IPS-18a (cell line): ENCODE data around the gene BMP8B.
"Not testable (repeated sequence)": the region's sequence is repeated elsewhere in the genome, so short reads cannot be mapped to it uniquely, and the experiment has no call there.

Source experiments
- H3K27ac ChIP-seq: one replicate; pipeline ENCODE4 v1.5.1; 2013; ENCODE audit warnings: low read length
- H3K27me3 ChIP-seq: one replicate; pipeline ENCODE4 v1.6.1; 2013; ENCODE audit warnings: mild to moderate bottlenecking, low read length; ENCODE audit not compliant: control insufficient read depth, insufficient read depth
- H3K36me3 ChIP-seq: one replicate; pipeline ENCODE4 v1.6.1; 2013; ENCODE audit warnings: low read depth, low read length; ENCODE audit not compliant: control insufficient read depth
- H3K4me1 ChIP-seq: one replicate; pipeline ENCODE4 v1.6.1; 2013; ENCODE audit warnings: low read depth, low read length; ENCODE audit not compliant: control insufficient read depth
- H3K4me3 ChIP-seq: one replicate; pipeline ENCODE4 v1.5.1; 2013; ENCODE audit warnings: low read length
- H3K9ac ChIP-seq: one replicate; pipeline ENCODE4 v1.6.1; 2013; ENCODE audit warnings: mild to moderate bottlenecking, low read length, moderate library complexity
- H3K9me3 ChIP-seq: one replicate; pipeline ENCODE4 v1.6.1; 2013; ENCODE audit warnings: low read depth, low read length; ENCODE audit not compliant: control insufficient read depth

BMP8B gene

DNA sequence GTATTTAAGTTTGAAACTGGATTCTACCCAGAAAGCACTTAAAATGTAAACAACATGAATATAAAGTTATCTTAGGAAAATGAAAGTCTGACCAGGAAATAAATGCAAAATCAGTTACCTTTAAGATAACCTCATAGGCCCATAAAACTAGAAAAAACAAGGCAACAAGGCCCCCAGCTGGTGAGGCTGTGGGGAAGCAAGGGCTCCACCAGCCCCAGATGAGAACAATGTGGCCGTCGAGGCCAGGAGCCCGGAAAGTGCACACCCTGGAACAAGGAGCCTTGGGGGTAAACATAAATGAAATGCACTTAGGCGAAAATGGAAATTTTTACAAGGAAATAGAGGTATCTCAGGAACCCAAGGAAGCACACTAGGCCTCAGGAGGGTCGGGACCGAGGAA is 37.9 kb upstream of the BMP8B start:
- Histone ChIP-seq H3K27me3 (no peaks in the 10 kb centered on the region), H3K4me3 (no peak overlapping the region), H3K9ac (no peak overlapping the region), H3K9me3 (no peaks in the 10 kb centered on the region), H3K4me1 (no peaks in the 10 kb centered on the region), H3K36me3 (no peaks in the 10 kb centered on the region), H3K27ac (no peak overlapping the region)

DNA sequence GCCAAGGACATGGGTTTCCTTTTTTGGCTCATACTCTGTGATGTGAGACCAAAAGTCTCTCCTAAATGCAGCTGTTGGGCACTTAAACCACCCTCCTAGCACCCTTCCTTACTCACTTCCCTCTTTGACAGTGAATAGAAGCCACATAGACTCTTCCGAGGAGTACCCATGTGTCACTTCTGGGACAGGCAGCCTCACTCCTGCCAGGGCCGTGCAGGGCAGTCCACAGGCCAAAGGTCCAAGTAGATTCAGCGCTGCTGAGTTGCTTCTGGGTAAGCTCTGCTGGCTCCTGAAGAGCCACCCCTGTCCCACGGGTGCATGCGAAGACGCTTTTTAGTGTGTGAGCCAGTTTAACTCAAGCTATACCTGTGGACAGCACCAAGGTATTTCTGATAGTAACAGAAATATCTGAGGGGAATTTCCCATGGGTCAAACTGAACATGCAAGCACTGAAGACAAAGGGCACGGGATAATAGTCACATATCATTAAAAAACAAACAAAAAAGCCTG is 36.8 kb upstream of the BMP8B start:
- Histone ChIP-seq H3K27ac (no peak overlapping the region), H3K9me3 (no peaks in the 10 kb centered on the region)

GRCh38 chr1:39823450-39823849 is 34.8 kb upstream of the BMP8B start:
- not testable (repeated sequence) for H3K27ac ChIP-seq, H3K27me3 ChIP-seq, H3K4me3 ChIP-seq, H3K9me3 ChIP-seq, H3K9ac ChIP-seq, H3K4me1 ChIP-seq, H3K36me3 ChIP-seq

More for the DNA sequence above, 36.8 kb upstream of the BMP8B start:
- Histone ChIP-seq H3K36me3 (no peaks in the 10 kb centered on the region), H3K4me3 (no peak overlapping the region), H3K9ac (no peak overlapping the region), H3K27me3 (no peaks in the 10 kb centered on the region), H3K4me1 (no peaks in the 10 kb centered on the region)

- H3K9ac ChIP-seq, result no peak overlapping the region
Measured at GRCh38 chr1:39822146-39822545, 33.5 kb upstream of the BMP8B start.

DNA sequence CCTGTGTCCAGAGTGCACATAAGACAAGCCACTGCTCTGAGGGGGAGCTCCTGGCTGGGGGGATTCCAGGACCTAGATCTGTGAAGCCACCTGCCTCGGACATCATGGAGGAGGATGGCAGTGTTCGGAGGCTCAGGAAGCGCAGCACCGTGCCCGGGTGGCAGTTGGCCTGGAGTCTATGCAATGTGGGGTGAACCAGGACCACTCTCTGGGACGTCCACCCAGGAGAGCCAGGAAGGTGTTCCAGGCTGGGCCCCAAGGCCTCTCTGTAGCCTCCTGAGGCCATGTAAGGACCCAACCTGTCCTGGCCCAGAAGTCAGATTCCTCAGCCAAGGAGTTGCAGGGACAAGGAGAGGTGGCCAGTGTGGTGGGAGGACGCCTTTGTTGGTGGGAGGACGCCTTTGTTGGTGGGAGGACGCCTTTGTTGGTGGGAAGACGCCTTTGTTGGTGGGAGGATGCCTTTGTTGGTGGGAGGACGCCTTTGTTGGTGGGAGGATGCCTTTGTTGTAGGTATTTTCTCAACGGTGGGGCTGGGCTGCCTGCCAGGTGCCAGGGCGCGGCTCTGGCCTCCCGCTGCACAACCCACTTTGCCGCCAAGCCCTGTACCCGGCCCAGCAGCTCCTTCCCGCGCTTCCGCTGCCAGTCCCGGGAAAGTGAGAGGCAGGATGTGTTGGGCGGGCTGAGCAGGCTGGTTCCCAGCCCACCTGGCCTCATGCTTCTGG is 30.6 kb upstream of the BMP8B start:
- Histone ChIP-seq H3K27ac (no peak overlapping the region), H3K27me3 (no peaks in the 10 kb centered on the region), H3K9ac (no peak overlapping the region), H3K4me3 (no peak overlapping the region), H3K4me1 (no peaks in the 10 kb centered on the region), H3K9me3 (no peaks in the 10 kb centered on the region), H3K36me3 (no peaks in the 10 kb centered on the region)

More at GRCh38 chr1:39822146-39822545, 33.5 kb upstream of the BMP8B start:
- Histone ChIP-seq H3K9me3 (no peaks in the 10 kb centered on the region), H3K27ac (no peak overlapping the region), H3K27me3 (no peaks in the 10 kb centered on the region), H3K4me3 (no peak overlapping the region), H3K4me1 (no peaks in the 10 kb centered on the region), H3K36me3 (no peaks in the 10 kb centered on the region)

- Histone ChIP-seq H3K4me3 (no peak overlapping the region), H3K27ac (no peak overlapping the region), H3K4me1 (no peaks in the 10 kb centered on the region), H3K9ac (no peak overlapping the region), H3K36me3 (no peaks in the 10 kb centered on the region), H3K27me3 (no peaks in the 10 kb centered on the region), H3K9me3 (no peaks in the 10 kb centered on the region)
Measured at GRCh38 chr1:39818482-39818881, 29.8 kb upstream of the BMP8B start.

DNA sequence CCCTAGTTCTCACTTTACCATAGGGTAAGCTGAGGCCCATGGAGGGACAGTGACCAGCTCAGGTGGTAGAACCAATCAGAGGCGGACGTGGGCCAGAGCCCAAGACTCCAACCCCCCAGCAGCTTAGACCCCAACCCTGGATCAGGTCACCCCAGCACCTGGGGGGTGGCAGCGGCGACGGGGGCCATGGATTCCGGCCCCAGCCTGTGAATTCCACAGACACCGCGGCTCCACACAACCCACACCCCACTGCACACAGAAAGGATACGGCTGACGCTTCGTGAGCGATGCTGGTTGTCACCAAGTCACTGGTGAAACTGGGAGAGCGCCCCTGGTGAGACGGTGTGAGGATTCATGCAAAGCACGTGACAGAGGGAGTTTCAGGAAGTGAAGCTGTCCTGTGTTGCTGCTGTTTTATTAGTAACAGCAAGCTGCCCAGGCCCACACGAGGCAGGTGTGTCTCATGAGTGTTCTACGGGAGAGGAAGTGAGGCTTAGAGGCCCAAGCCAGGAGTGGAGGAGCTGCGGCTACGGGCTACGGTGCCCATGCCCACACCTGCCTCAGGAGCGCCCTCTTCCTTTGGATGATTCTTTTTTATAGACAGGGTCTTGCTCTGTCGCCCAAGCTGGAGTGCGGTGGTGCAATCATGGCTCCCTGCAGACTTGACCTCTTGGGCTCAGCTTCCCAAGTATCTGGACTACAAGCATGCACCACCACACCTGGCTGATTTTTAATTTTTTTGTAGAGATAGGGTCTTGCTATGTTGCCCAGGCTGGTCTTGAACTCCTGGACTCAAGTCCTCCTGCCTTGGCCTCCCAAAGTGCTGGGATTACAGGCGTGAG is 28.6 kb upstream of the BMP8B start:
- not testable (repeated sequence) for H3K36me3 ChIP-seq, H3K4me1 ChIP-seq, H3K4me3 ChIP-seq, H3K27me3 ChIP-seq, H3K27ac ChIP-seq, H3K9me3 ChIP-seq, H3K9ac ChIP-seq

DNA sequence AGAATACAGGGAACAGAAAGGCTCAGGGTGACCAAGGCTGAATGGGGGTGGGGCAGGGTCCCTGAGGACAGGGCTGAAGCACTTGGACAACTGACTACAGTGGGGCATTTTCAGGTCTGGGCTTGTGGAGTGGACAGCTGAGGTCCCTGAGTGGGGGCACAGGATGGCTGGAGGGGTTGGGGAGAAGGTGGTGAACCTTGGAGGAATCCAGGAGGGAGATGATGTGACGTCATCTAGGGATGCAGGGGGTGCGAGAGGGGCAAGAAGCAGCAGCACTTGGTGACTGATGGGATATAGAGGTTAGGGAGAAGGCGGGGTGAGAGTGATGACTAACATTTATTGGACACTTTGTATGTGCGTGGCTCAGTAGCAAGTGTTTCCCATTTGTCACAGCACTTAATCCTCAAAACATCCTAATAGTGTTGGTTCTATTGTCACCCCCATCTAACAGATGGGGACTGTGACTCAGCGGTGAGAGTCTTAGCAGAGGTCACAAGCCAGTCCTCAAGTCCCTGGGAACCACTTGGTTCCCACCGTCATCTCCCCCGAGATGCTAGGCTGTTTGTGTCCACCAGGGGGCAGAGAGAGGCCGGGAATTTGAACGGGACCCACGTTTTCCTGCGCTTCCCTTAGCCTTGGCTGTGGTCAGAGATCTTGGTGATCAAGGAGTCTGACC is 27.9 kb upstream of the BMP8B start:
- no peak overlapping the region for H3K9ac ChIP-seq

GRCh38 chr1:39812913-39813312 is 24.2 kb upstream of the BMP8B start:
- Histone ChIP-seq H3K4me3 (no peak overlapping the region), H3K27ac (no peak overlapping the region), H3K9me3 (no peaks in the 10 kb centered on the region), H3K27me3 (no peaks in the 10 kb centered on the region), H3K4me1 (no peaks in the 10 kb centered on the region), H3K36me3 (no peaks in the 10 kb centered on the region), H3K9ac (no peak overlapping the region)

More for the DNA sequence above, 27.9 kb upstream of the BMP8B start:
- no peaks in the 10 kb centered on the region for H3K4me1 ChIP-seq
- H3K9me3 ChIP-seq, result no peaks in the 10 kb centered on the region
- no peak overlapping the region for H3K27ac ChIP-seq
- no peak overlapping the region for H3K4me3 ChIP-seq
- no peaks in the 10 kb centered on the region for H3K36me3 ChIP-seq
- H3K27me3 ChIP-seq, result no peaks in the 10 kb centered on the region

DNA sequence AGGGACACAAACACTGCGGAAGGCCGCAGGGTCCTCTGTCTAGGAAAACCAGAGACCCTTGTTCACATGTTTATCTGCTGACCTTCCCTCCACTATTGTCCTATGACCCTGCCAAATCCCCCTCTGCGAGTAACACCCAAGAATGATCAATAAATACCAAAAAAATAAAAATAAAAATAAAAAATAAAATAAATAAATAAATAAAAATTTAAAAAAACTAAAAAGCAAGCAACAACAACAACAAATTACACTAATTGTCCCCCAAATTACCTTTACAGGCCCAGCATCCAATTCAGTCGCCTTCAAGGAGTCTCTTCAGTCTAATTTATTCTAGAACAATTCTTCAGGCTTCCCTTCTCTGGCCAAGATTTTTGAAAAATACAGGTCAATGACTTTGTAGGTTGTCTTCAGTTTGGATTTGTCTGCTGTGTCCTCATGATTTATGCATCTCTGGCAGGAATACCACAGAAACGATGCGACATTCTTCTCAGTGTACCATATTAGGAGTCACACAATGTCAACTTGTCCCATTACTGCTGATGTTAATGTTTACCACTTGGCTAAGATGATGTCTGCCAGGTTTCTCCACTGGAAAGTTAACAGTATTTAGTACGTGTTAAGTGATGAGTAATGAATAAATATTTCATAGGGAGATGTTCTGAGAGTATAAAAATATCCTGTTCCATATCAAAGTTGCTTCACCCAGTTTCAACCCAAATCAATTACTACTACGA is 20.3 kb upstream of the BMP8B start:
- no peaks in the 10 kb centered on the region for H3K36me3 ChIP-seq
- no peak overlapping the region for H3K9ac ChIP-seq
- no peak overlapping the region for H3K4me3 ChIP-seq
- no peaks in the 10 kb centered on the region for H3K9me3 ChIP-seq
- no peaks in the 10 kb centered on the region for H3K27me3 ChIP-seq
- H3K4me1 ChIP-seq, result no peaks in the 10 kb centered on the region
- H3K27ac ChIP-seq, result no peak overlapping the region

GRCh38 chr1:39805385-39805784 is 16.7 kb upstream of the BMP8B start:
- H3K4me3 ChIP-seq, result no peak overlapping the region

More at GRCh38 chr1:39805385-39805784, 16.7 kb upstream of the BMP8B start:
- no peaks in the 10 kb centered on the region for H3K36me3 ChIP-seq
- no peak overlapping the region for H3K9ac ChIP-seq
- no peaks in the 10 kb centered on the region for H3K4me1 ChIP-seq
- H3K27ac ChIP-seq, result no peak overlapping the region
- no peaks in the 10 kb centered on the region for H3K27me3 ChIP-seq
- no peaks in the 10 kb centered on the region for H3K9me3 ChIP-seq
